Brain microvascular endothelial cell (primary cell): ENCODE measurements around the gene POU6F2.

Source experiments
- DNase-seq: peaks from one replicate; pipeline ENCODE4 v3.0.0-alpha.2; 2020
- H3K27ac ChIP-seq: fragments of 250-450 bp; sonication (Bioruptor Pico); 2 replicates; pipeline ENCODE4 v1.5.1; 2020; ENCODE audit warnings: mild to moderate bottlenecking, moderate library complexity
- H3K27me3 ChIP-seq: fragments of 250-450 bp; sonication (Bioruptor Pico); replicated peaks from 2 replicates; pipeline ENCODE4 v1.5.1; 2020; ENCODE audit warnings: mild to moderate bottlenecking
- H3K36me3 ChIP-seq: fragments of 250-450 bp; sonication (Bioruptor Pico); replicated peaks from 2 replicates; pipeline ENCODE4 v1.5.1; 2020; ENCODE audit warnings: mild to moderate bottlenecking
- H3K4me3 ChIP-seq: 2 replicates; pipeline ENCODE4 v1.5.1; 2011; ENCODE audit warnings: low read depth, mild to moderate bottlenecking, control low read depth, low read length, moderate library complexity
- in situ Hi-C: cut with HindIII; loops from 2 replicates; pipeline ENCODE4 v1.10.0; 2017; ENCODE audit warnings: low sequenced_read_pairs, low pct_ligation_motif_present
- TF ChIP-seq, protein P1 (sequence below): IDR thresholded peaks from 2 replicates; pipeline ENCODE4 v1.5.1; 2011; ENCODE audit warnings: low read depth, mild to moderate bottlenecking, moderate library complexity, low read length, control low read depth, inconsistent platforms; ENCODE audit errors: missing control alignments

Gene POU6F2

DNA sequence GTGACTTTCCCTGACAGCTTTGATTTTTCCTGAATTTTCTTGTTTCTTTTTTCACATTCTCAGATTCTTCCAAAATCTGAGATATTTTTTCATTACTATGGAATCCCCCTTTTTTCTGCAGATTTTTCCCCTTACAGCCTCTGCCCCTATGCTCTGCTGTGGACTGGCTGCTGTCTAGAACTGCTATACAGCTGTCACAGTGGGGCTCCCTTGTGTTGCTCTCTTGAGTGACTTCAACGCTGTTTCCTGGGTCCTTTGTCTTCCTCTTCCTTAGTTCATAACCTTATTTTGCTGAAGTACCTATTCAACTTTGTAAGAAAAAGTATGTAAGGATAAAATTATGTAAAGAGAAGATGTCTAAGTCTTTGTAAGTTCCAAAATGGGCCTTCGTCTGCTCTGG, 354.4 kb downstream of the POU6F2 start:
- TF ChIP-seq, protein P1, sequence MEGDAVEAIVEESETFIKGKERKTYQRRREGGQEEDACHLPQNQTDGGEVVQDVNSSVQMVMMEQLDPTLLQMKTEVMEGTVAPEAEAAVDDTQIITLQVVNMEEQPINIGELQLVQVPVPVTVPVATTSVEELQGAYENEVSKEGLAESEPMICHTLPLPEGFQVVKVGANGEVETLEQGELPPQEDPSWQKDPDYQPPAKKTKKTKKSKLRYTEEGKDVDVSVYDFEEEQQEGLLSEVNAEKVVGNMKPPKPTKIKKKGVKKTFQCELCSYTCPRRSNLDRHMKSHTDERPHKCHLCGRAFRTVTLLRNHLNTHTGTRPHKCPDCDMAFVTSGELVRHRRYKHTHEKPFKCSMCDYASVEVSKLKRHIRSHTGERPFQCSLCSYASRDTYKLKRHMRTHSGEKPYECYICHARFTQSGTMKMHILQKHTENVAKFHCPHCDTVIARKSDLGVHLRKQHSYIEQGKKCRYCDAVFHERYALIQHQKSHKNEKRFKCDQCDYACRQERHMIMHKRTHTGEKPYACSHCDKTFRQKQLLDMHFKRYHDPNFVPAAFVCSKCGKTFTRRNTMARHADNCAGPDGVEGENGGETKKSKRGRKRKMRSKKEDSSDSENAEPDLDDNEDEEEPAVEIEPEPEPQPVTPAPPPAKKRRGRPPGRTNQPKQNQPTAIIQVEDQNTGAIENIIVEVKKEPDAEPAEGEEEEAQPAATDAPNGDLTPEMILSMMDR = no peak
- Histone ChIP-seq H3K27ac (no peak overlapping the region), H3K27me3 (no peaks in the 10 kb centered on the region), H3K36me3 (no peaks in the 10 kb centered on the region), H3K4me3 (no peak overlapping the region)
- in situ Hi-C loops = no loop called here
- DNase-seq = no peak

DNA sequence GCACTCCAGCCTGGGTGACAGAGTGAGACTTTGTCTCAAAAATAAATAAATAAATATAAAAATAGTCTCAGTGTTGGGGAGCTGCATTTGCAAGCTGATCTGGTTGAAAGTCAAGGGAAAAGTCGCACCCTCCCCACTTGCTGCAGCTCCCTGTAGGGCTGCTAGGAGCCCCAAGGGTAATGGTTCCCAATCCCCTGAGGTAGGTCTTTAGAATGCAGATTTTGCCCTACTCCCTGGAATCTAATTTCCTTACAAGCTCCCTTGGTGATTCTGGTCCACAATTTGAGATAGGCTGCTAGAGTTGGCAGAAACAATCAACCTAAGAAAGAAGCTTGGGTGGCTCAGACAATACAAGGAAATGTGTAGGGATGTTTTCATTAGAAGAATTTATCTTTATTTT, 356.0 kb downstream of the POU6F2 start:
- TF ChIP-seq, protein P1 = no peak
- Histone ChIP-seq H3K36me3 (no peaks in the 10 kb centered on the region), H3K27me3 (no peaks in the 10 kb centered on the region), H3K4me3 (no peak overlapping the region), H3K27ac (no peak overlapping the region)
- DNase-seq = no peak
- in situ Hi-C loops = no loop called here

DNA sequence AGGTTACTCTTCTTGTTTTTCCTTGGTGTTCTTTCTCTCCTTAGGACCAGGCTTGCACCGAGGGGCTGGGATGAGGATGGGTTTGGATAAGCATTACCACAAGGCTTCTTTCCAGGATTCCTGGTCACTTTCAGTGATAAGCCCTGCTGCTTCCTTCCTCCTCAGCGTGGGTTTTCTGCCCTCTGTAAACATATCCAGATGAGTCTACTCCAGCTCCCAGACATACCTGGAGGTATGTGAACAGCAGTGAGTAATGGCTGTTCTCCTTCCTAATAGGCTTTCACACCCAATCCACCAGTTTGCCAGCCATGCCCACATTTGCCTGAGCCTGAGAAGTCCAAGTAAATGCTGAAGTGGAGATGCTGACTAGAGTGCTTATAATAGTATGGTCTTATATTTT, 358.7 kb downstream of the POU6F2 start:
- no peaks in the 10 kb centered on the region for H3K27me3 ChIP-seq
- in situ Hi-C loops = no loop called here
- peak; percentile 56 for DNase-seq
- TF ChIP-seq, protein P1 = no peak
- H3K27ac ChIP-seq = no peak overlapping the region
- H3K36me3 ChIP-seq = no peaks in the 10 kb centered on the region
- no peak overlapping the region for H3K4me3 ChIP-seq

DNA sequence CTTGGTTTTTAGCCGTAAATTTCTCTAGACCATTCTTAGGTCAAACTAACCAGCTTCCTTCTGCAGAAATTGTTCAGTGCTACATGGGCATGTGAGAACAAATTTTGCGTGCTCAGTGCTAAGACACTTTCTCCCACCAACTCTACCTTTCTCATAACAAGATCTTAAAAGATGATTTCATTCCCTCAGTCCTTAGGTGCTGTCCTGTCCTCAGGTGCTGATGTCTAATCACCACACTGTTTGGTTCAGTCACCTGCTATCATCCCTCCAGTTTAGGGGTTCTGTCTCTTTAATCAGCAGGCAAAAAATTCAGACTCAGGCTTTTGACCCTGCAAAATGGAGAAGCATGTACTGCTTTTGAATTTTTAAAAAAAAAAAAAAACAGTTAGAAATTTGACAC, 361.0 kb downstream of the POU6F2 start:
- H3K27ac ChIP-seq = no peak overlapping the region
- H3K4me3 ChIP-seq = no peak overlapping the region
- no peaks in the 10 kb centered on the region for H3K27me3 ChIP-seq
- in situ Hi-C loops = no loop called here
- DNase-seq = no peak
- H3K36me3 ChIP-seq = no peaks in the 10 kb centered on the region
- TF ChIP-seq, protein P1 = no peak

DNA sequence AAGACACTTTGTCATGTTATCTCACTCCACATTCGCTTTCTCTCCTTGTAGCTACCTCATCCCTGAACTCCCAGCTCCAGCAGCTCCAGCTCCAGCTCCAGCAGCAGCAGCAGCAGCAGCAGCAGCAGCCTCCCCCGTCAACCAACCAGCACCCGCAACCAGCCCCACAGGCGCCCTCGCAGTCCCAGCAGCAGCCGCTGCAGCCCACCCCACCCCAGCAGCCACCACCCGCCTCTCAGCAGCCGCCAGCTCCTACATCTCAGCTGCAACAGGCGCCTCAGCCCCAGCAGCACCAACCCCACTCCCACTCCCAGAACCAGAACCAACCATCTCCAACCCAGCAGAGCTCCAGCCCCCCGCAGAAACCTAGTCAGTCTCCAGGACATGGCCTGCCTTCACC, 361.9 kb downstream of the POU6F2 start:
- H3K36me3 ChIP-seq = no peaks in the 10 kb centered on the region
- in situ Hi-C loops = no loop called here
- H3K27me3 ChIP-seq = no peaks in the 10 kb centered on the region
- H3K4me3 ChIP-seq = no peak overlapping the region
- H3K27ac ChIP-seq = no peak overlapping the region
- DNase-seq = no peak
- TF ChIP-seq, protein P1 = no peak

DNA sequence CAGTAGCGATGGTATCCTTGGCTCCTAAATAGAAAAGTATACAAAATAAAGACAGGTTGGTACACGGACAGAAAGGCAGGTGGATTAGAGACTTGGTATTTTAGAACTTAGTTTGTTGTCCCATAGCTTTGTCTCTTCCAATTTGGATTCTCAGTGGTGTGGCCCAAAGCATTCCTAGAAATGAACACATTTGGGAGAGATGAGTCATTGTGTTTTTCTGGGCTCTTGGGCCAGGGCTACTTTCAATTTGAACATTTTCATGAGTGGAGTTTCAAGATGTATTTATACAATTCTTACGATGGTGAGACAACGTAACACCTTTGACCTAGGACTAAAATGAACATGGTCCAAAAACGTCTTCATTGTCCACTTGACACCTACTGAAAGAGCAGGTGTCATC, 363.4 kb downstream of the POU6F2 start:
- no peak for DNase-seq
- TF ChIP-seq, protein P1 = no peak
- H3K27ac ChIP-seq = no peak overlapping the region
- no peaks in the 10 kb centered on the region for H3K27me3 ChIP-seq
- in situ Hi-C loops = no loop called here
- no peaks in the 10 kb centered on the region for H3K36me3 ChIP-seq
- no peak overlapping the region for H3K4me3 ChIP-seq
